GM19023 (cell line): ENCODE data around the gene SH2D3C.
A peak's percentile ranks its signal among the peaks of the same experiment; 100 is the strongest.
"Not testable (repeated sequence)": the region's sequence is repeated elsewhere in the genome, so short reads cannot be mapped to it uniquely, and the experiment has no call there.

Source experiments
- ATAC-seq: cut with Tn5 transposase; IDR thresholded peaks from one replicate; pipeline ENCODE4 v1.9.1; 2021; ENCODE audit warnings: mild to moderate bottlenecking, moderate library complexity; ENCODE audit not compliant: unreplicated experiment

The SH2D3C gene

DNA sequence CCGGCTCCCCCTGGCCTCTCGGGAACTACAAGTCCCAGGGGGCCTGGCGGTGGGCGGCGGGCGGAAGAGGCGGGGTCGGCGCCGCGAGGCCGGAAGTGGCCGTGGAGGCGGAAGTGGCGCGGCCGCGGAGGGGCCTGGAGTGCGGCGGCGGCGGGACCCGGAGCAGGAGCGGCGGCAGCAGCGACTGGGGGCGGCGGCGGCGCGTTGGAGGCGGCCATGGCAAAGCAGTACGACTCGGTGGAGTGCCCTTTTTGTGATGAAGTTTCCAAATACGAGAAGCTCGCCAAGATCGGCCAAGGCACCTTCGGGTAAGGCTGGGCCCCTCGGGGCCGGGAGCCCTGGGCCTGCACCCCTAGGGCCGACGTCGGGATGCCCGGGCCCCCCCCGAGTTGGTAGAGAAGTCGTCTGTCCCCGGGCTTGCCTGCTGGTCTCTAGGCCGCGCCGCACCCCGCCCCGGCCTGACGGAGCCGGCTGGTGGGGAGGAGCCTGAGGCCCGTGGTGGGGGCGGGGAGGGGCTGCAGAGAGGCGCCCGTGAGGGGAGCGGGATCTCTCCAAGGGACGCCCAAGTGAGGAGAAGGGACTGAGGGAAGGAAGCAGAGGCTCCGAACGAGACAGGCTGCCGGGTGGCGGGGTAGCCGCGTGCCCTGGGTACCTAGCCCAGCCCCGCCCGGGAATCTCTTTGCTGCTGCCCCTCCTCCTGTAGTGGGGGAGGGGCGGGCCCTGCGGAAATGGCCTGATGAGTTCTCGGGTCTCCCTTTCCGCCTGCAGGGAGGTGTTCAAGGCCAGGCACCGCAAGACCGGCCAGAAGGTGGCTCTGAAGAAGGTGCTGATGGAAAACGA is 7.7 kb upstream of the SH2D3C start, which contains the start of gene CDK9:
CDK9 (plus strand) TSS at position 102 of the 840 bp plus-strand sequence; CDS start at position 217, 115 bp downstream.
- peak; percentile 74 for ATAC-seq

GRCh38 chr9:127785023-127785932 is 6.8 kb upstream of the SH2D3C start:
- ATAC-seq: peak; percentile 43

GRCh38 chr9:127783111-127784008 is 4.9 kb upstream of the SH2D3C start:
- ATAC-seq: no peak

GRCh38 chr9:127781806-127782205 is 3.3 kb upstream of the SH2D3C start:
- no peak for ATAC-seq

GRCh38 chr9:127780909-127781308 is 2.4 kb upstream of the SH2D3C start:
- not testable (repeated sequence) for ATAC-seq

DNA sequence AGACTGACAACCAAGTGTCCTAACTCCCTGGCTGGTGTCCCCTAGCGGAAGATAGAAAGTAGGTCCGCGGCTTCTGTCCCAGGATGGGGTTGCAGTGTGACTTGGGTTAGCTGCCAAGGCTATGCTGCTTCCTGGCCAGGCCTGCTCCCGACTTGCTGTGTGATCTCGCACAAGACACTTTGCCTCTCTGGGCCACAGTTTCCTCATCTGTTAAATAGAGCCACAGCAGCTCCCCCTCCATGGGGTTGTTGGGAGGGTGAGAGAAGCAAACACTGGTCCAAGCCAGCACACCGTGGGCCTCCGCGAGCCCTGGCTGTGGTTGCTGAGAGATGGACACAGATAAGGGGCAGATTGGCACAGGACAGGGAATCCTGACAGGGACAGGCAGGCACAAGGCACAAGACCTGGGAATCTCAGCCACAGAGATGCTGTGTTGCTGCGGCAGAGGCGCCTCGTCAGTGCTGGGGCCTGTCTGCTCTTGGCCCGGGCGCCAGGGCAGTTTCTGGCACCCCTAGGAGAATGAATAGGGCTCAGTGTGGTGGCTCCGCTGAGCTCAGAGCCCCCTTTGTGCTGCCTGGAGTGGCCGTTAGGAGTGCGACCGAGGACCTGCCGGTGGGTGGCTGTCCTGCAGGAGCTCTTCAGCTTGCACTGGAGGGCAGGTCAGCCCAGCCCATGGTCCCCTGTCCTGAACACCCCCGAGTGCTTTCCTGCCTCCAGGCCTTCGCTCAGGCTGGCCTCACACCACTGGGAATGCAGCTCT is 1.8 kb upstream of the SH2D3C start:
- no peak for ATAC-seq

DNA sequence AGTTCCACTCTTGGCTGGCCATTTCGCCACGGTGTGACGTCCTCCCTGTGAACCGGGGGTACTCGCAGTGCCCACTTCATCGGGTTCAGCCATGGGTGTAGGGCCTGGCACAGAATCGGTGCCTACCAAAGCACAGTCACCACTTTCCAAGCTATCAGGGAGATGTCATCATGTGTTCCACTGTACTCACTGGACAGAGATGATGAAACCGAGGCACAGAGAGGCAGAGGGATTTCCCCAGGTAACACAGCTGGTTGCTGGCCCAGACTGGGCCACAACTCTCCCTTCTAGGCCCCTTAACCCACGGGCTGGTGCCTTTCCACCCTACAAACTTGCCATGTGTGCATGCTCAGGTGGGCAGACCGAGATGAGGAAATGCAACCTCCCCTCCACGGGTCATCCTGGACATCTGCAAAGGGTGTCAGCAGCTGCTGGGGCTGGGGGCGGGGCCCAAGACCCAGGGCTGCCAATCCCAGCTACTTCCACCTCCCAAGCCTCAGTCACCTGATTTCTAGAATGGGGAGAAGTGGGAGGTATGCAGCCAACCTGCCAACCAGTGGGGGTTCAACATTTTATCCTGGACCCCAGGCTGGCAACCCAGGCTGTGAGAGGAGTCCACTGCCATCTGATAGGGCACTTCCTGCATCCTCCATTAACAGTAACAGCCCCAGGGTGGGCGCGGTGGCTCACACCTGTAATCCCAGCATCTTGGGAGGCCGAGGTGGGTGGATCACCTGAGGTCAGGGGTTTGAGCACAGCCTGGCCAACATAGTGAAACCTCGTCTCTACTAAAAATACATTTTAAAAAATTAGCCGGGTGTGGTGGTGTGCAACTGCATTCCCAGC is 893 bp upstream of the SH2D3C start:
- peak; percentile 52 for ATAC-seq

DNA sequence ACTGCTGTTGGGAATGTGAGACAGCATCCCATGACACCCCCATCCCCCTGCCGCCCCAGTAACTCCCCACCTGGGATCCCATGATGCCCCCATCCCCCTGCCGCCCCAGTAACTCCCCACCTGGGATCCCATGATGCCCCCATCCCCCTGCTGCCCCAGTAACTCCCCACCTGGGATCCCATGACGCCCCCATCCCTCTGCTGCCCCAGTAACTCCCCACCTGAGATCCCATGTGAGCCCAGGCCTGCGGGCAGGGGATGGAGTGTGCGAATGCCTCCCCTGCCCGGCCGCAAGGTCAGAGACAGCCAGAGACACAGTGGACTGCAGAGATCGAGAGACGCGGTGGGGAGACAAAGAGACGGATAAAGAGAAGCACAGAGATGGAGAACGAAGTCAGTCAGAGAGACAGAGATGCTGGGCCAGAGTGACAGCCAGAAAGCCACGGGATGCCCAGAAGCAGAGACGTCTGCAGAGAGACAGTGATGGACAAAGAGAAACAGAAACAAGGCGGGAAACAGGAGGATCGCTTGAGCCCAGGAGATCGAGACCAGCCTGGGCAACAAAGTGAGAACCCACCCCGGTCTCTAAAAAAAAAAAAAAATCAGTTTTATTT is 992 bp downstream of the SH2D3C start:
- no peak for ATAC-seq

DNA sequence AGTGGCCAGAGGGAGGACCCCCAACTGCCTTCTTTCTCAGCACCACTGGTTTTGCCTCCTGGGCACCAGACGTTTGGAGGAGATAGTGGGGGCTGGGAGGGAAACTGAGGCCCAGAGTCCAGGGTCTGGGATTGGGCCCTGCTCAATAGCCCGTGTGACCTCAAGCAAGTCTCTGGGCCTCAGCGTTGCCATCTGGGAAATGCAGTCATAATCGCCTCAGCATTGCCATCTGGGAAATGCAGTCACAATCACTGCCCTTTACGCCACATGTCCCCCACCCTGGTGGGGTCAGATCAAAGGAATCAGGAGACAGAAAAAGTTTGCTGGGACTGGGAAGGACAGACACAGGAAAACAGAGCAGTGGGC is 1.6 kb downstream of the SH2D3C start:
- ATAC-seq: no peak

DNA sequence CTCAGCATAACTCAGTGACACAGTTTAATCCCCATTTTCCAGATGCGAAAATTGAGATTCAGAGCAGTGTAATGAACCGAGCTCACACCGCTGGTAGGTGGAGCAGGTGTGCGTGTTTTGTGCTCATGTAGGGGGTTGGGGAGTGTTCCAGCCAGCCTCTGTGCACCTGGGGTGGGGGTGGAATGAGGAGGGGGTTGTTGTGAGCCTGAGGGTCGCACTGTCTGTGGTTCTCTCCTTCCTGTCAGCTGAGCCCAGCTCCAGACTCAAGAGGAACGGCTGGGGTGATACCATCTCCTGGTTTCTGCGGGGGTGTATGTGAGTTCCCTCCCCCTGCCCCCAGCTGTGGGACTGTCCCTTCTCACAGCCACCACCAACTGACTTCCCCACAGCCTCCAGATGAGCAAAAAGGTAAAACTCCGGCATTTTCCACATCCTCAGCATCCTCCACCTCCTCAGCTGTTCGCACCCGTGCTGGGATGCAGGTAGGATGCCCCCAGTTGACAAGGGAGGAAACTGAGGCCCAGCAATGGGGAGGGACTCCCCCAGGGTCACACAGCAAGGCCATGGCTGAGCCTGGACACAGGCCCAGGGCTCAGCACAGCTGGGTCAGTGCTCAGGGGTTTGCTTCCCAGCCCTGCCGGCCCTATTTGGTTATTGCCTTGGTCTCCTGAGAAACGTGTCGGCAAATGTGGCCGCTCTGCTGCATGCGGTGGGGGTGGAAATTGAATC is 2.1 kb downstream of the SH2D3C start:
- ATAC-seq: peak; percentile 35

DNA sequence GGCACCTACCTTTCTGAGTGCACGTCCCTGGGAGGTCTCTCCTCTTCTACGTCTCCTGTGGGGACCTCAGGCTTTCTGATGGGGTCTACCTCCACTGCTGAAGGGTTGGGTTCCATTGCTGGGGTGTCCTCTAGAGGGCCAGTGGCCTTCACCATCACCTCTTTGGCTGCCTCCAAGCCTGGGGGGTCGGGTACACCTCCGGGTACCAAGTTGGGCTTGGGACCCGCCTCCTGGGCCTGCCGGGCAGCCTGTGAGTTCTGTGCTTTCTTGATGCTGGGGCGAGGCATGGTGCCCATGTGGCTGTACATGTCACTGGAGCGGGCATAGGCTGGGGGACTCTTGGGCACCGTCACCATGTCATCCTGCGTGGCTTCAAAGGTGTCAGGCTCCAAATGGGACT is 4.5 kb downstream of the SH2D3C start:
- ATAC-seq: no peak

DNA sequence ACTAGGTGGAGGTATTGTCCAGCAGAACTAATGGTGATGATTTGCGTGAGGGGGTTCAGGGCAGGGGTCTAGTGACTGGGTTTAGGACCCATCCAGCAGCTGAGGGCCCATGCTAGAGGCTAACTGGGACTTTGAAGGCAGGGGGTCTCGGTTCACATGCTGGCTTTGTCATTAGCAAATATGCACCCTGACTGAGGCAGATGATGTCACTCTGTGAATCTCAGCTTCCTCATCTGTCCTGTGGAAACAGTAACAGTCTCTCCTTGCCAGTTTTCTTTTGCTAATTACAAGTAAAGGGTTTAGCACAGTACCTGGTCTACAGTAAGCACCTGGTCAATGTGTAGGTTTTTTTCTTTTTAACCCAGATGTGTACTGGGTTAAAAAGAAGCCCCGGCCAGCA is 5.2 kb downstream of the SH2D3C start:
- no peak for ATAC-seq

DNA sequence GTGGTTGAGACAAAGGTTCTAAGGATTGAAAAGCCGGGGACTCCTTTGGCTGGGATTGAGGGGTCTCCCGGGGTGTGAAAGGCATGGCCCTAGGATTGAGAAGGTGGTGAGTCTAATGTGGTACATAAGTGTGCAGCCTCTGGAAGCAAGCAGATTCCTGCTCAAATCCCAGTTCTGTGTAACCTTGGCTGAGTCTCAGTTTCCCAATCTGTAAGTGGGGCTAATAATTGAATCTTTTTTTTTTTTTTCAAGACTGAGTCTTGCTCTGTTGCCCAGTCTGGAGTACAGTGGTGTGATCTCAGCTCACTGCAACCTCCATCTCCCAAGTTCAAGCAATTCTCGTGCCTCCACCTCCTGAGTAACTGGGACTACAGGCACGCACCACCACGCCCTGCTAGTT is 5.9 kb downstream of the SH2D3C start:
- no peak for ATAC-seq

GRCh38 chr9:127771570-127772189 is 6.8 kb downstream of the SH2D3C start:
- ATAC-seq: no peak

- ATAC-seq: peak; percentile 88
Observed at GRCh38 chr9:127770905-127771569, 7.4 kb downstream of the SH2D3C start.

GRCh38 chr9:127770583-127770904 is 7.9 kb downstream of the SH2D3C start:
- ATAC-seq: no peak

DNA sequence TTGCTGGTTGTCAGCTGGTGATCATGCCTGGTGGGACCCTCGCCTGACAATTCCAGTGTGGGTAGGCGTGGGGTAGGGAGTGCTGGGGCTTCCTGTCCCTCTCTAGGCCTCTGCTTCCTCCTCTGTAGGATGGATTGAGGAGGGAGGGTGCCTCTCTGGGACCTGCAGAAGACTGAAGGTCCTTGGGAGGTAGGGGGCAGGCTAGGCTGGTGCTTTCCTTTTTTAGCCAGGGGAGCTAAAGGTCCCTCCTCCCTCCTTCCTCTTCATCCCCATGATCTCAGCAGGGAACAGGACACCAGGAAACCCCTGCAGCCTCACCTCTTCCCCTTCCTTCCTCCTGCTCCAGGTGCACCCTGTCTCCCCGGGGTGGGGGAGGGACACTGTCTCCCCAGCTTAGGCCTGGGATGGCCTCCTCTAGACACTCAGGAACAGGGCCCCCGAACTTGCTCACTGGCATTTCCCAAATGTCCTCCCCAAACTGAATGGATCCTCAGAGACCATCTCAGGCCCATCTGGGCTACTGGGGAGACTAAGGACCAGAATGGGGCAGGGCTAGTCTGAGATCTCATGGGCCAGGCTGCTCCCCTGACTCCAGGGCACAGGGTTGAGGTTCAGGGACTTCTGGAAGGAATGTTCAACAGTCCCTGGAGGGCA is 8.4 kb downstream of the SH2D3C start:
- ATAC-seq: no peak
